Prostate gland (tissue), 2 donors: ENCODE results near the gene FBXL2. TPM values are rescaled to one million over a fixed set of nuclear protein-coding genes. Genes with fewer than 3 reads are reported as not detected.
"Not testable (repeated sequence)": the region's sequence is repeated elsewhere in the genome, so short reads cannot be mapped to it uniquely, and the experiment has no call there.

Experiments used
- DNase-seq: peaks from one replicate; pipeline ENCODE4 v3.0.0-alpha.2; 2019; ENCODE audit warnings: low spot score
- H3K27ac ChIP-seq, 2 donors: fragments of 200-600 bp; sonication (generic); 2 replicates each; pipeline ENCODE4 v1.5.1; 2017 to 2019
- H3K27me3 ChIP-seq: fragments of 200-600 bp; sonication (generic); replicated peaks from 2 replicates; pipeline ENCODE4 v1.5.1; 2019; ENCODE audit not compliant: insufficient read depth
- H3K36me3 ChIP-seq, 2 donors: fragments of 200-600 bp; sonication (generic); 1 replicate in 1 of 2; 2 replicates in 1 of 2; pipeline versions ENCODE4 v1.5.1 to v1.8.1; 2017 to 2019
- H3K4me1 ChIP-seq: fragments of 200-600 bp; sonication (generic); replicated peaks from 2 replicates; pipeline ENCODE4 v1.5.1; 2019
- H3K4me3 ChIP-seq, 2 donors: fragments of 200-600 bp; sonication (generic); 2 replicates each; pipeline ENCODE4 v1.5.1; 2017 to 2019
- H3K9me3 ChIP-seq: fragments of 200-600 bp; sonication (generic); 2 replicates; pipeline ENCODE4 v1.5.1; 2017
- POLR2A ChIP-seq: fragments of 450-650 bp; IDR thresholded peaks from one replicate; pipeline ENCODE4 v1.6.1; 2016; ENCODE audit warnings: antibody characterized with exemption, mild to moderate bottlenecking
- POLR2AphosphoS5 ChIP-seq: sonication (generic); formaldehyde crosslinking; IDR thresholded peaks from one replicate; pipeline ENCODE4 v1.6.1; 2017; ENCODE audit warnings: antibody characterized with exemption
- WGBS: methylation state at CpG from one replicate; pipeline ENCODE4 v1.1.5; 2018; 5-methylcytosine and 5-hydroxymethylcytosine counted together
- intact Hi-C: fragments of 100-400 bp; cut with DNase I; formaldehyde crosslinking; loops from one replicate; pipeline ENCODE4 v1.14.2; 2022
- total RNA-seq, 2 donors: library from RNA; depleted of rRNA; stranded (reverse); fragments of >200 nt; gene quantifications; one replicate each; pipeline ENCODE4 v1.1.0, GENCODE V29; 2016
- TF ChIP-seq, protein P1 (sequence below), 4 experiments: fragments of 200-600 bp in 2 of 4; fragments of 450-650 bp in 2 of 4; sonication (generic) in 2 of 4; IDR thresholded peaks; 1 replicate in 3 of 4; 2 replicates in 1 of 4; pipeline ENCODE4 v1.5.1; 2016 to 2019; ENCODE audit warnings: antibody characterized with exemption in 4 of 4, mild to moderate bottlenecking in 2 of 4, moderate library complexity in 2 of 4

FBXL2 gene
- total RNA-seq, 2 donors from 2014 or later = 3.7 to 16.6 TPM

DNA sequence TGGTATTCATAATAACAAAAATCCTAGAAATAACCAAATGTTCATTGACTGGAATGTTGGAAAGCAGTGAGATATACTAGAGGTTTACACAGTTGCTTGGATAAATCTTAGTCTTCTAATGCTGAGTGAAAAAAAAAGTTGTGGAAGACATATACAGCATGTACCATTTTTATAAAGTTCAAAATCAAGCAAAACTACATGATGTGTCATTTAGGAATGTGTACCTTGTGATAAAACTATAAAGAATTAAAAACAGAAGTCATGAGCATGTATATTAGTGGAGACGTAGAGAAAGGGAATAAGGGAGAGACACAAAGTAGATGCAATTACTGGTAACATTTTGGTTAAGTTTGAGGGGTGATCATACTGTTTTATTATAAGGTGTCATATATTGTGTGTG lies 45.2 kb downstream of the FBXL2 start:
- no peaks in the 10 kb centered on the region for H3K27me3 ChIP-seq
- no peak for DNase-seq
- no peak overlapping the region for H3K27ac ChIP-seq
- H3K4me3 ChIP-seq = no peak overlapping the region
- H3K36me3 ChIP-seq = no peaks in the 10 kb centered on the region
- intact Hi-C loops = no loop called here
- no peak for TF ChIP-seq POLR2A
- TF ChIP-seq, protein P1, sequence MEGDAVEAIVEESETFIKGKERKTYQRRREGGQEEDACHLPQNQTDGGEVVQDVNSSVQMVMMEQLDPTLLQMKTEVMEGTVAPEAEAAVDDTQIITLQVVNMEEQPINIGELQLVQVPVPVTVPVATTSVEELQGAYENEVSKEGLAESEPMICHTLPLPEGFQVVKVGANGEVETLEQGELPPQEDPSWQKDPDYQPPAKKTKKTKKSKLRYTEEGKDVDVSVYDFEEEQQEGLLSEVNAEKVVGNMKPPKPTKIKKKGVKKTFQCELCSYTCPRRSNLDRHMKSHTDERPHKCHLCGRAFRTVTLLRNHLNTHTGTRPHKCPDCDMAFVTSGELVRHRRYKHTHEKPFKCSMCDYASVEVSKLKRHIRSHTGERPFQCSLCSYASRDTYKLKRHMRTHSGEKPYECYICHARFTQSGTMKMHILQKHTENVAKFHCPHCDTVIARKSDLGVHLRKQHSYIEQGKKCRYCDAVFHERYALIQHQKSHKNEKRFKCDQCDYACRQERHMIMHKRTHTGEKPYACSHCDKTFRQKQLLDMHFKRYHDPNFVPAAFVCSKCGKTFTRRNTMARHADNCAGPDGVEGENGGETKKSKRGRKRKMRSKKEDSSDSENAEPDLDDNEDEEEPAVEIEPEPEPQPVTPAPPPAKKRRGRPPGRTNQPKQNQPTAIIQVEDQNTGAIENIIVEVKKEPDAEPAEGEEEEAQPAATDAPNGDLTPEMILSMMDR (IDR thresholded peaks at IDR 0.05) = no peak
- no peak for TF ChIP-seq POLR2AphosphoS5
- H3K4me1 ChIP-seq = no peaks in the 10 kb centered on the region
- WGBS = 98% methylated on average over 1 of the region's 1 CpG
- no peaks in the 10 kb centered on the region for H3K9me3 ChIP-seq

DNA sequence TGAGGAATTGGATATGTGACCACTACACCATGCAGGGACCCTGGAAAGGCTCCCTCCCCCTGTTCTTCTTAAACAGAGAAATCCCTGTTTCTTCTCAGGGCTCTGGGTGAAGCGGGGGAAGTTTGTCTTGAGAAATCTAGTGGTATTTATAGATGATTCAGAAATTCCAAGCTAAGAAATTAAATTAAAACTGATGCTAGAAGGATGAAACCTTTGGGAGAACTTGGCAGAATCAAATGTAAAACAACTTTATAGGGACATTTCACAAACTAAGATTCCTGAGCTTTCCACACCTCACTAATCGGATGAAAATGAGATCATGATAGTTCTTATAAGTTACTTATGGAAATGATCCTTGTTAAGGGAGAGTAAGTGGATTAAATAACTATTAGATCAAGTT lies 54.2 kb downstream of the FBXL2 start:
- intact Hi-C loops = no loop called here
- Histone ChIP-seq H3K36me3 (no peaks in the 10 kb centered on the region), H3K27me3 (no peaks in the 10 kb centered on the region), H3K27ac (no peak overlapping the region), H3K9me3 (no peaks in the 10 kb centered on the region), H3K4me1 (no peaks in the 10 kb centered on the region), H3K4me3 (no peak overlapping the region)
- no peak for DNase-seq
- WGBS = 75% methylated on average over 2 of the region's 2 CpGs
- TF ChIP-seq POLR2A = no peak
- TF ChIP-seq, protein P1 (IDR thresholded peaks at IDR 0.05) = no peak
- no peak for TF ChIP-seq POLR2AphosphoS5

DNA sequence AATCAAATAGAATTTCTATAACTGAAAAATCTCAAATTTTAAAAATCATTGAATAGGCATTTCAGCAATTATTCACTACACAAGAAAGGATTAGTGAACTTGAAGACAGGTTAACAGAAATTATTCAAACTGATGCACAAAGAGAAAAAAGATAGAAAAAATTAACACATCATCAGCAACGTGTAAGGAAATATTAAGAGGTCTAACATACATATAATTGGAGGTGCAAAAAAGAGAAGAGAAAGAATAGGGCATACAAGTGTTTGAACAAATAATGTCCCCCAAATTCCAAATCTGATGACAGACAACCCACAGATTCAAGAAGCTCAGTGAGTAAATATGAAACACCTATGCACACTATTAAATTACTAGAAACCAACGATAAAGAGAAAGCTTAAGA lies 57.1 kb downstream of the FBXL2 start:
- Histone ChIP-seq H3K9me3 (no peaks in the 10 kb centered on the region), H3K27me3 (no peaks in the 10 kb centered on the region), H3K36me3 (no peaks in the 10 kb centered on the region), H3K4me1 (no peaks in the 10 kb centered on the region), H3K4me3 (no peak overlapping the region), H3K27ac (no peak overlapping the region)
- TF ChIP-seq POLR2A (no peak), POLR2AphosphoS5 (no peak)
- TF ChIP-seq, protein P1 (IDR thresholded peaks at IDR 0.05) = no peak
- intact Hi-C loops = no loop called here
- no peak for DNase-seq
- WGBS = 97% methylated on average over 2 of the region's 2 CpGs

DNA sequence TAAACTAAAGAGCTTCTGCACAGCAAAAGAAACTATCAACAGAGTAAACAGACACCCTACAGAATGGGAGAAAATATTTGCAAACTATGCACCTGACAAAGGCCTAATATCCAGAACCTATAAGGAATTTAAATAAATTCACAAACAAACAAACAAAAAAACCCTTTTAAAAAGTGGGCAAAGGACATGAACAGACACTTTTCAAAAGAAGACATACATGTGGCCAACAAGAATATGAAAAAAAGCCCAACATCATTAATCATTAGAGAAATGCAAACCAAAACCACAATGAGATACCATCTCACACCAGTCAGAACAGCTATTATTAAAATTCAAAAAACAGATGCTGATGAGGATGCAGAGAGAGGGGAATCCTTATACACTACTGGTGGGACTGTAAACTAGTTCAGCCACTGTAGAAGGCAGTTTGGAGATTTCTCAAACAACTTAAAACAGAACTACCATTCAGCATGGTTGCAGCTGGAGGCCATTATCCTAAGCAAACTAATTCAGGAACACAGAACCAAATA lies 61.8 kb downstream of the FBXL2 start:
- H3K27ac ChIP-seq, DNase-seq, H3K4me1 ChIP-seq, intact Hi-C loops, H3K36me3 ChIP-seq, H3K27me3 ChIP-seq, H3K4me3 ChIP-seq, H3K9me3 ChIP-seq: not testable (repeated sequence)

DNA sequence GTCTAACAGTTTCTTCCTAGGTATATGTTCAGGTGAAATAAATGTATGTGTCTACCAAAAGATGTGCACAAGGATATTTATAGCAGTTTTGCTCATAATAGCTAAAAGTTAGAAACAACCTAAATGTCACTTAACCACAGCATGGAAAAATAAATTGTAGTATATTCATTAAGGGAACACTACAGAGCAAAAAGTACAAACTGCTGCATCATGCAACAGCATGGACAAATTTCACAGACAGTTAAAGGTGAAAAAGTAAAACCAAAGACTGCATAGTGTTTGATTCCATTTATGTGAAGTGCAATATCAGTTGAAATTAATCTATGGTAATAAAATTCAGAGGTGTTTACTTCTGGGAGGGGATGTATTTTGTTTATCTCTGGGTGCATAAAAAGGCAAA lies 62.5 kb downstream of the FBXL2 start:
- no peak overlapping the region for H3K4me3 ChIP-seq
- DNase-seq = no peak
- H3K4me1 ChIP-seq = no peaks in the 10 kb centered on the region
- no peaks in the 10 kb centered on the region for H3K27me3 ChIP-seq
- TF ChIP-seq, protein P1 (IDR thresholded peaks at IDR 0.05) = no peak
- TF ChIP-seq POLR2A (no peak), POLR2AphosphoS5 (no peak)
- H3K36me3 ChIP-seq = no peaks in the 10 kb centered on the region
- intact Hi-C loops = no loop called here
- no peak overlapping the region for H3K27ac ChIP-seq
- H3K9me3 ChIP-seq = no peaks in the 10 kb centered on the region
